ENCODE measurements around the gene HMGXB3.

HMGXB3 gene

GRCh38 chr5:150035139-150035895 is 34.8 kb downstream of the HMGXB3 start:
- TF ChIP-seq YY1 (IDR thresholded peaks at IDR 0.05; ENCODE audit: insufficient read depth, insufficient read length) (no peak), SUZ12 (IDR thresholded peaks at IDR 0.05; ENCODE audit: extremely low read depth, insufficient read depth, insufficient read length) (no peak), ZNF274 (IDR thresholded peaks at IDR 0.05; ENCODE audit: low read depth, low read length) (no peak)
- Histone ChIP-seq H3K36me3 (ENCODE audit: insufficient read depth, insufficient read length, low read length) (peaks cover 93% of the 10 kb centered on the region), H3K27me3 (ENCODE audit: insufficient read depth, insufficient read length) (no peaks in the 10 kb centered on the region), H3K9ac (ENCODE audit: insufficient read length, low read depth) (no peak overlapping the region), H3K4me1 (ENCODE audit: insufficient read depth, insufficient read length) (no peaks in the 10 kb centered on the region), H3K4me3 (ENCODE audit: insufficient read length, low read depth) (no peak overlapping the region), H3K9me3 (ENCODE audit: insufficient read depth, low read length) (no peaks in the 10 kb centered on the region)
- DNase-seq (ENCODE audit: low read depth, low spot score), result no peak

- H3K36me3 ChIP-seq (ENCODE audit: insufficient read depth, insufficient read length, low read length), result peaks cover 93% of the 10 kb centered on the region
- no peaks in the 10 kb centered on the region for H3K4me1 ChIP-seq (ENCODE audit: insufficient read depth, insufficient read length)
- H3K27me3 ChIP-seq (ENCODE audit: insufficient read depth, insufficient read length), result no peaks in the 10 kb centered on the region
- no peak for DNase-seq (ENCODE audit: low read depth, low spot score)
- TF ChIP-seq SUZ12 (IDR thresholded peaks at IDR 0.05; ENCODE audit: extremely low read depth, insufficient read depth, insufficient read length), result no peak
- no peak for TF ChIP-seq ZNF274 (IDR thresholded peaks at IDR 0.05; ENCODE audit: low read depth, low read length)
- no peak for TF ChIP-seq YY1 (IDR thresholded peaks at IDR 0.05; ENCODE audit: insufficient read depth, insufficient read length)
- no peaks in the 10 kb centered on the region for H3K9me3 ChIP-seq (ENCODE audit: insufficient read depth, low read length)
- H3K9ac ChIP-seq (ENCODE audit: insufficient read length, low read depth), result no peak overlapping the region
- no peak overlapping the region for H3K4me3 ChIP-seq (ENCODE audit: insufficient read length, low read depth)
These were observed 36.0 kb downstream of the HMGXB3 start for GRCh38 chr5:150036513-150036912.

DNA sequence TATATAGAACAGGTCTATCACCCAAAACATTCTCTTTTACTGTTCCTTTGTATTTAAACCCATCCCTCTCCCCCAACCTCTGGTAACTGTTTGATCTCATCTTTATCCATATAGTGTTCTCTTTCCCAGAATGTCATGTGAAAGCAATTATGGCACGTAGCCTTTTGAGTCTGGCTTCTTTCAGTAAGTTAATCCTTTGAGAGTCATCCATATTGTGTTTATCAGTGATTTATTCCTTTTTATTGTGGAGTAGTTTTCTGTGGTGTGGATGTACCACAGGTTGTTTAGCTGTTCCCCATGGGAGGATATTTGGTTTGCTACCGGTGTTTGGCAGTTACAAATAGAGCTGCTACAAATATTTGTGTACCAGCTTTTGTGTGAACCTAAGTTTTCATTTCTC is 38.0 kb downstream of the HMGXB3 start:
- no peaks in the 10 kb centered on the region for H3K4me1 ChIP-seq (ENCODE audit: insufficient read depth, insufficient read length)
- H3K27me3 ChIP-seq (ENCODE audit: insufficient read depth, insufficient read length), result no peaks in the 10 kb centered on the region
- no peak overlapping the region for H3K9ac ChIP-seq (ENCODE audit: insufficient read length, low read depth)
- peaks cover 92% of the 10 kb centered on the region for H3K36me3 ChIP-seq (ENCODE audit: insufficient read depth, insufficient read length, low read length)
- no peak for DNase-seq (ENCODE audit: low read depth, low spot score)
- no peaks in the 10 kb centered on the region for H3K9me3 ChIP-seq (ENCODE audit: insufficient read depth, low read length)
- TF ChIP-seq YY1 (IDR thresholded peaks at IDR 0.05; ENCODE audit: insufficient read depth, insufficient read length) (no peak), SUZ12 (IDR thresholded peaks at IDR 0.05; ENCODE audit: extremely low read depth, insufficient read depth, insufficient read length) (no peak), ZNF274 (IDR thresholded peaks at IDR 0.05; ENCODE audit: low read depth, low read length) (no peak)
- no peak overlapping the region for H3K4me3 ChIP-seq (ENCODE audit: insufficient read length, low read depth)

DNA sequence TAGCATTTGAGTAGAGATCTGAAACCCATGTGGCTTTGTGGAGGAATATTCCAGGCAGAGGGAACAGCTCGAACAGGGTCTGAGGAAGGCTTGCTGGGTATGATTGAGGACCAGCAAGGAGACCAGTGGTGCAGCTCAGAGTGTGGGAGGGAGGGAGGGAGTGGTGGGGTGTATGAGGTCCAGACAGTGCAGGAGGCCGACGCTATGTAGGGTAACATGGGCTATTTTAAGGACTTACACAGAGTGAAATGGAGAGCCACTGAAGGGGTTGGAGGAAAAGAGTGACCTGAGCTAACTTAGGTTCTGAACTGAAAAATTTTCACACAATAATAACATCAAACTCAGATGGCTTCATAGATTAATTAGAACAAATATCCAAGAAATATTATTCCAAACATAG is 41.9 kb downstream of the HMGXB3 start:
- Histone ChIP-seq H3K27me3 (ENCODE audit: insufficient read depth, insufficient read length) (no peaks in the 10 kb centered on the region), H3K9me3 (ENCODE audit: insufficient read depth, low read length) (no peaks in the 10 kb centered on the region), H3K4me3 (ENCODE audit: insufficient read length, low read depth) (no peak overlapping the region), H3K4me1 (ENCODE audit: insufficient read depth, insufficient read length) (peaks cover 2% of the 10 kb centered on the region), H3K36me3 (ENCODE audit: insufficient read depth, insufficient read length, low read length) (peaks cover 85% of the 10 kb centered on the region), H3K9ac (ENCODE audit: insufficient read length, low read depth) (no peak overlapping the region)
- no peak for DNase-seq (ENCODE audit: low read depth, low spot score)
- TF ChIP-seq SUZ12 (IDR thresholded peaks at IDR 0.05; ENCODE audit: extremely low read depth, insufficient read depth, insufficient read length) (no peak), ZNF274 (IDR thresholded peaks at IDR 0.05; ENCODE audit: low read depth, low read length) (no peak), YY1 (IDR thresholded peaks at IDR 0.05; ENCODE audit: insufficient read depth, insufficient read length) (no peak)

- Histone ChIP-seq H3K4me3 (ENCODE audit: insufficient read length, low read depth) (no peak overlapping the region), H3K27me3 (ENCODE audit: insufficient read depth, insufficient read length) (no peaks in the 10 kb centered on the region), H3K9me3 (ENCODE audit: insufficient read depth, low read length) (no peaks in the 10 kb centered on the region), H3K9ac (ENCODE audit: insufficient read length, low read depth) (no peak overlapping the region), H3K4me1 (ENCODE audit: insufficient read depth, insufficient read length) (peaks cover 2% of the 10 kb centered on the region), H3K36me3 (ENCODE audit: insufficient read depth, insufficient read length, low read length) (peaks cover 86% of the 10 kb centered on the region)
- TF ChIP-seq ZNF274 (IDR thresholded peaks at IDR 0.05; ENCODE audit: low read depth, low read length) (no peak), SUZ12 (IDR thresholded peaks at IDR 0.05; ENCODE audit: extremely low read depth, insufficient read depth, insufficient read length) (no peak), YY1 (IDR thresholded peaks at IDR 0.05; ENCODE audit: insufficient read depth, insufficient read length) (no peak)
- no peak for DNase-seq (ENCODE audit: low read depth, low spot score)
These were observed 43.3 kb downstream of the HMGXB3 start for GRCh38 chr5:150043657-150044328.

DNA sequence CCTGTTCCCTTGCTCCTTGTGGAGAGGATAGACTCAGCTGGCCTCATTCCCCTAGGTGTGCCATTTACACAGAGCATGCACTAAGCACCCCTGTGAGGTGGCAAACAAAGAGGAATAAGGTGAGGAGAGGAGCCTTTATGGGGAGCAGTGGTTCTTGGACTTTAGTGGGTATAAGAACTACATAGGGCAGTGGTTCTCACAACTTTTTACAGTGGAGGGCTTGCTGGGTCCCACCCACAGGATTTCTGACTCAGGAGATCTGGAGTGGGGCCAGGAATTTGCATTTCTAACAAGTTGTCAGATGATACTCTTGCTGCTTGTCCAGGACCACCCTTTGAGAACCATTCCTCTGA is 43.8 kb downstream of the HMGXB3 start:
- no peak for DNase-seq (ENCODE audit: low read depth, low spot score)
- Histone ChIP-seq H3K9ac (ENCODE audit: insufficient read length, low read depth) (no peak overlapping the region), H3K27me3 (ENCODE audit: insufficient read depth, insufficient read length) (no peaks in the 10 kb centered on the region), H3K4me3 (ENCODE audit: insufficient read length, low read depth) (no peak overlapping the region), H3K36me3 (ENCODE audit: insufficient read depth, insufficient read length, low read length) (peaks cover 87% of the 10 kb centered on the region), H3K9me3 (ENCODE audit: insufficient read depth, low read length) (no peaks in the 10 kb centered on the region), H3K4me1 (ENCODE audit: insufficient read depth, insufficient read length) (peaks cover 2% of the 10 kb centered on the region)
- no peak for TF ChIP-seq YY1 (IDR thresholded peaks at IDR 0.05; ENCODE audit: insufficient read depth, insufficient read length)

GRCh38 chr5:150044712-150045111 is 44.2 kb downstream of the HMGXB3 start:
- Histone ChIP-seq H3K4me1 (ENCODE audit: insufficient read depth, insufficient read length) (peaks cover 2% of the 10 kb centered on the region), H3K4me3 (ENCODE audit: insufficient read length, low read depth) (no peak overlapping the region), H3K9me3 (ENCODE audit: insufficient read depth, low read length) (no peaks in the 10 kb centered on the region), H3K27me3 (ENCODE audit: insufficient read depth, insufficient read length) (no peaks in the 10 kb centered on the region), H3K36me3 (ENCODE audit: insufficient read depth, insufficient read length, low read length) (peaks cover 89% of the 10 kb centered on the region), H3K9ac (ENCODE audit: insufficient read length, low read depth) (no peak overlapping the region)
- no peak for TF ChIP-seq SUZ12 (IDR thresholded peaks at IDR 0.05; ENCODE audit: extremely low read depth, insufficient read depth, insufficient read length)
- TF ChIP-seq YY1 (IDR thresholded peaks at IDR 0.05; ENCODE audit: insufficient read depth, insufficient read length), result no peak
- TF ChIP-seq ZNF274 (IDR thresholded peaks at IDR 0.05; ENCODE audit: low read depth, low read length), result no peak
- no peak for DNase-seq (ENCODE audit: low read depth, low spot score)

Measured in NT2/D1 (cell line).